Left ventricle myocardium inferior (tissue), 1 donor: ENCODE measurements around the gene NEU1. TPM values are rescaled to one million over a fixed set of nuclear protein-coding genes. Genes with fewer than 3 reads are reported as not detected.
"Not testable (repeated sequence)": the region's sequence is repeated elsewhere in the genome, so short reads cannot be mapped to it uniquely, and the experiment has no call there.

ENCODE experiments used
- DNase-seq: peaks from one replicate; pipeline ENCODE4 v3.0.0-alpha.2; 2020
- H3K27ac ChIP-seq: fragments of 200-600 bp; replicated peaks from 2 replicates; pipeline ENCODE4 v1.8.0; 2021
- H3K27me3 ChIP-seq: fragments of 200-600 bp; 2 replicates; pipeline ENCODE4 v1.8.0; 2021; ENCODE audit warnings: low read depth
- H3K36me3 ChIP-seq: fragments of 200-600 bp; 2 replicates; pipeline ENCODE4 v1.8.0; 2021
- H3K4me1 ChIP-seq: fragments of 200-600 bp; 2 replicates; pipeline ENCODE4 v1.8.0; 2021
- H3K4me3 ChIP-seq: fragments of 200-600 bp; 2 replicates; pipeline ENCODE4 v1.8.0; 2021; ENCODE audit warnings: mild to moderate bottlenecking, moderate library complexity
- H3K9me3 ChIP-seq: fragments of 200-600 bp; replicated peaks from 2 replicates; pipeline ENCODE4 v1.8.0; 2021
- intact Hi-C: fragments of 100-400 bp; cut with micrococcal nuclease; formaldehyde crosslinking; loops from one replicate; pipeline ENCODE4 v1.11.0; 2022
- total RNA-seq: library from RNA; stranded (reverse); fragmentation: NEBNext Ultra II Directional; extraction: Animal tissue kit (Norgen Biotek cat#: 25700); gene quantifications from one replicate; pipeline ENCODE4 v1.2.1, GENCODE V29; 2021
- TF ChIP-seq, protein P1 (sequence below): fragments of 200-600 bp; IDR thresholded peaks from 2 replicates; pipeline ENCODE4 v1.8.0; 2021; ENCODE audit warnings: antibody characterized with exemption, mild to moderate bottlenecking, borderline replicate concordance
- donor health status: DM: no; HTN: yes; CAD: no; lungs with severe emphysema.

Gene NEU1
- total RNA-seq, 1 donor from 2014 or later: 26.0 TPM

DNA sequence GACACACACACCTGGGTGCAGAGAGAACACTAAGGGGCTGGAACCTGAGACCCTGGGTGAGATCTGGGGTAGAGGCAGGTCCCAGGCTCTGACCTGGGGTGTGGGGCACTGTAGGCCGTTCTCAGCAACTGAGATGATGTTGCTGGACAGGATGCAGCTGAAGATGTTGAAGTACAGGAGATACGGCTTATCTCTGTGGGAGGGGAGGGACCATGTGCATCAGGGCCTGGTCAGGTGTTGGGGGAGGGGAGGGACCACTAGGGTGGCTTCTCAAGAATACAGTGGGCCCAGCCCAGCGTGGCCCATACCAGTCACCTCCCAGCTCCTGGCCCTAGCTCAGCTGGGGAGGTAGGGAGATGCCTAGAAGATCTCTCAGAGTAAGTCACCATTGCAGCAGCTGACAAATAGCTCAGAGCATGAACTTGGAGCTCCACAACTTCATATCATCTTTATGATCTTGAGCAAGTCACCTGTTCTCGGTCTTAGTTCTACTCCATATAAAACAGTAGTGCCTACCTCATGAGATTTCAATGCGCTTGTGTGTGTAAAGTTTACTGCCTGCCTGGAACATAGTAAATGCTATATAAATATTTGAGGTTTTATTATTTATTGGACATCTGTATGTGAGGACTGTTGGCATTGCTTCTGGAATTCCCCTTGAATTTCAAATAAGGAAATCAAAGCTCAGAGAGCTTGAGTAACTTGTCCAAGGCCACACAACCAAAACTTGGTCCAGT, 12.4 kb upstream of the NEU1 start:
- intact Hi-C loops: no loop called here
- Histone ChIP-seq H3K4me3 (no peak overlapping the region), H3K36me3 (peaks cover 6% of the 10 kb centered on the region), H3K4me1 (no peaks in the 10 kb centered on the region), H3K27ac (no peak overlapping the region), H3K9me3 (no peaks in the 10 kb centered on the region), H3K27me3 (no peaks in the 10 kb centered on the region)
- no peak for DNase-seq
- TF ChIP-seq, protein P1, sequence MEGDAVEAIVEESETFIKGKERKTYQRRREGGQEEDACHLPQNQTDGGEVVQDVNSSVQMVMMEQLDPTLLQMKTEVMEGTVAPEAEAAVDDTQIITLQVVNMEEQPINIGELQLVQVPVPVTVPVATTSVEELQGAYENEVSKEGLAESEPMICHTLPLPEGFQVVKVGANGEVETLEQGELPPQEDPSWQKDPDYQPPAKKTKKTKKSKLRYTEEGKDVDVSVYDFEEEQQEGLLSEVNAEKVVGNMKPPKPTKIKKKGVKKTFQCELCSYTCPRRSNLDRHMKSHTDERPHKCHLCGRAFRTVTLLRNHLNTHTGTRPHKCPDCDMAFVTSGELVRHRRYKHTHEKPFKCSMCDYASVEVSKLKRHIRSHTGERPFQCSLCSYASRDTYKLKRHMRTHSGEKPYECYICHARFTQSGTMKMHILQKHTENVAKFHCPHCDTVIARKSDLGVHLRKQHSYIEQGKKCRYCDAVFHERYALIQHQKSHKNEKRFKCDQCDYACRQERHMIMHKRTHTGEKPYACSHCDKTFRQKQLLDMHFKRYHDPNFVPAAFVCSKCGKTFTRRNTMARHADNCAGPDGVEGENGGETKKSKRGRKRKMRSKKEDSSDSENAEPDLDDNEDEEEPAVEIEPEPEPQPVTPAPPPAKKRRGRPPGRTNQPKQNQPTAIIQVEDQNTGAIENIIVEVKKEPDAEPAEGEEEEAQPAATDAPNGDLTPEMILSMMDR: no peak

DNA sequence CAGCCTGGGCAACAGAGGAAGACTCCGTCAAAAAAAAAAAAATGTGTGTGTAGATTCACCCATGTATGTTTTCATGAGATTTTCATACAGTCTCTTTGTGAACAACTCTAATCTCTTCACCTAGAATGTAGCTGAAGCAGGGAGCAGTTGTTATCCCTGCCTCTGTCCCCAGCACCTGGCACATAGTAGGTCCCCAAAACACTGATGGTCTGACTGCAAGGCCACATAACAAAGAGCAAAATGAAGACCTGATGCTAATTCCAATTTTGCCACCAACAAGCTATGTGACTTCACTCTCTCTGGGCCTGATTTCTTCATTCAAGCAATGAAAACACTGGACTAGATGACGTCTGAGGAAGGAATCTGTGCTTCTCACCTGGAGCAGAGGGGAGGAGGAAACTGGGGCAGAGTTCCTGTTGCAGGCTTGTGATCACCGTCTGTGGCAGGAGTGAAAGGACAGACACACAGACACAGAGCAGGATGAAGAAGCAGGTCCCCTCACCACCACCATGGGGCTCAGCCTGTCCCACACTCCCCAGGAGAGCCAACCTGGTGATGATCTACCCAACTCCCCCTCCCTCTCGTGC, 11.6 kb upstream of the NEU1 start:
- TF ChIP-seq, protein P1: no peak
- intact Hi-C loops: no loop called here
- DNase-seq: no peak
- H3K9me3 ChIP-seq: no peaks in the 10 kb centered on the region
- no peaks in the 10 kb centered on the region for H3K4me1 ChIP-seq
- H3K4me3 ChIP-seq: no peak overlapping the region
- peaks cover 3% of the 10 kb centered on the region for H3K27me3 ChIP-seq
- H3K36me3 ChIP-seq: no peaks in the 10 kb centered on the region
- H3K27ac ChIP-seq: no peak overlapping the region

DNA sequence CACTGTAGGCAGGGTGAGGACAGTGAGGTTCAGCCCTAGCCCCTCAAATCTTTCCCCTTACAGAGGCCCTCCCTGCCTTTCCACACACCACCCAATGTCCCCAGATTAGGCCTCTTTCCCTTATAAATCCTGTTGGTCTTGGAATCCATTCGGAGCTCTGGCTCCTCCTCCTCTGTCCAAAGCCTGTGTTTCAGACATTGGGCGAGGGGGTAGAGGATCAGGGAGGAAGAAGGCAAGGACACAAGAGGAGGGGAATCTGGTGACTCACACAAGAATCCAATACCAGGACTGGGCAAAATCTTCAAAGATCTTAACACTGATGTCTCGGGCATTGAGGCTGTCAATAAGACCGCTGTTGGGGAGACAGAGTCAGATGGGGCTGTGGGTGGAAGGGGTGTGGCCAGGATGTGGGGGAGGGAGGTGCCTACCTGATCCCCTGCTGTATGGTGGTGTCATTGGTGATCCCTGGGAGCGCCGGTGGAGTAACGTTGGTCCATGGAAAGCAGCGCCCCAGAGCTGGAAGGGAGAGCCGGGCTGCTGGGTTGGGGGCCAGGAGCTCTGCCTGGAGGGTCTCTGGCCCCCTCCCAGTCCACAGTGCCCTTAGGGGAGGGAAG, 8.5 kb upstream of the NEU1 start:
- H3K27me3 ChIP-seq: peaks cover 6% of the 10 kb centered on the region
- no peak for DNase-seq
- no peaks in the 10 kb centered on the region for H3K36me3 ChIP-seq
- H3K27ac ChIP-seq: no peak overlapping the region
- intact Hi-C loops: no loop called here
- no peaks in the 10 kb centered on the region for H3K9me3 ChIP-seq
- TF ChIP-seq, protein P1: no peak
- no peak overlapping the region for H3K4me3 ChIP-seq
- H3K4me1 ChIP-seq: no peaks in the 10 kb centered on the region

DNA sequence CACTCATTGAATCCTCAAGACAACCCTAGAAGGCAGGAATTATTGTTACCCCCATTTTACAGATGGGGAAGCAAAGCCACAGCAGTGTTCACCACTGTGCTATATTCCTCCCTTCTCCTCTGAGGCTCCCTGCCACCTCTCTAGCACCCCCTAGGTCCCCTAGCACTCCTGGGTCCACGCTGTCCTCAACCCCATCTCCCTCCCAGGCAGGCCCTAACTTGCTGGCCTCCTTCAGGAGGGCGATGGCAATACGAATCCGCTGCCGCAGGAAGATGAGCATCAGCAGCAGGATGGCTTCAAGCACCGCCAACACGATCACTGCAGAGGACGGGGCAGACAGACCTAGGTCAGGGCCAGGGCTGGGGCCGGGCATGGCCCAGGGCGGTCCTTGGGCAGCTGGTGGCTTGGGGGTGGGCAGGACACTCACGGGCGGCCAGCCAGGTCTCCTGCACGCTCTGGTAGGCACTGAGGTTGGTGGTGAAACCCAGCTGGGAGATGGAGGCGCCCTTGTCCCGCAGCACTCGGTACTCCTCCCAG, 7.8 kb upstream of the NEU1 start:
- Histone ChIP-seq H3K36me3 (no peaks in the 10 kb centered on the region), H3K9me3 (no peaks in the 10 kb centered on the region), H3K4me1 (no peaks in the 10 kb centered on the region), H3K27ac (no peak overlapping the region), H3K4me3 (no peak overlapping the region), H3K27me3 (peaks cover 6% of the 10 kb centered on the region)
- intact Hi-C loops: no loop called here
- TF ChIP-seq, protein P1: no peak
- DNase-seq: no peak

DNA sequence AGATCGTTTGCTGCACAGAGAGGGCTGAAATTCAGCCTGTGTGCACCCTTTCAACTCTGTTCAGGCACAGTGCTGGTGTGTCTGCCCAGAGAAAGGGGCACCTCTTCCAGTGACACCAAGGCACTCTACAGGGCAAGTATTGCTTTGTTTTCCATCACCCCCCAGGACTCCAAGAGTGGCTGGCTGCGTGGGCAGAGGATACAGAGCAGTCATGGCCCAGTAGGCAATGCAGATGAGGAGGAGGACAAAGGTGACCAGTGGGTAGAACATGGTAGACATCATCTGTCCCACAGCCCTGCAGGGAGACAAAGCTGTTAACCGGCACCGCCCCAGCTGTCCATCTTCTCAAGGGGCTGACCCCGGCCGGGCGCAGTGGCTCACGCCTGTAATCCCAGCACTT, 6.7 kb upstream of the NEU1 start:
- no peak overlapping the region for H3K4me3 ChIP-seq
- intact Hi-C loops: no loop called here
- H3K27me3 ChIP-seq: peaks cover 6% of the 10 kb centered on the region
- TF ChIP-seq, protein P1: no peak
- H3K4me1 ChIP-seq: peaks cover 2% of the 10 kb centered on the region
- DNase-seq: no peak
- H3K36me3 ChIP-seq: no peaks in the 10 kb centered on the region
- H3K9me3 ChIP-seq: no peaks in the 10 kb centered on the region
- no peak overlapping the region for H3K27ac ChIP-seq

DNA sequence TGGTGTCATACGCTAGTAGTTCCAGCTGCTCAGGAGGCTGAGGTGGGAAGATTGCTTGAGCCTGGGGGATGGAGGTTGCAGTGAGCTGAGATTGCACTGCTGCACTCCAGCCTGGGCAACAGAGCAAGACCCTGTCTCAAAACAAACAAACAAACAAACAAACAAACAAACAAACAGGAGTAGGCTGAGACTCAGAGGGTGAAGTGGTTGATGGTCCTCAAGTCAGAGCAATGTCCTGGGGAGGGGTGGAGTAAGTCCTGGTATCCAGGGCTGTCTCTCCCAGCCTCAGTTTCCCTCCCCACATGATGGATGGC, 6.0 kb upstream of the NEU1 start:
- intact Hi-C loops, H3K27me3 ChIP-seq, H3K9me3 ChIP-seq, H3K36me3 ChIP-seq, H3K4me1 ChIP-seq, H3K4me3 ChIP-seq, DNase-seq, H3K27ac ChIP-seq: not testable (repeated sequence)
